Measurements from ENCODE around the gene FOXG1.

FOXG1 gene

DNA sequence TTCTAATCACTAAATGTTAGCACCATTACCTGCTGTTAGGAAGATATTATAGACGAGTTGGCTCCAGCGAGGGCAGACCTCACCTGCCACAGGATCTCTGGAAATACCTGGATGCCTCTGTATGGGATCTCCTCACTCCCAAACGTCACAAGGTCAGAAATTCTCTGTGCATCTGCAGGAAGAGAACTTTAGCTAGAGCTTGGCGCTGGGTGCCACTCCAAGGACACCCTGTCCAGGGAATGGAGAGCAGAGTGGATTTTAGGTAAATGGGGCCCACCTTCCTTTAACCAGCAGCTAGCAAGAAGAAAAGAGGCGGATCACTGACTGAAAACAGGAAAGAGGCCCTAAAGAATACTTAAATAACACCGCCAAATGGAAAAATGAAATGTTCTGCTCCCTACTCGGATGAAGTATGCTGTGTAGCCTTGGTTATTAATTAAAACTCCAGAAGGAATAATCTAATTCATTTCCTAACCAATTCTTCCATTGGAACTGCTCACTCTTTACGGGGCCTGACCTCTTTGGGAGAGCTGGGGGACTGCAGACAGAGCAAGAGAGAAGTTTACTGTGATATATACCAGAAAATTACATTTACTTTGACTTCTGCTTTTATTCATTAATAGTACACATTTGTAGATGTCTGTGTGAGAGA, 4.2 kb upstream of the FOXG1 start:
- no peak for DNase-seq

DNA sequence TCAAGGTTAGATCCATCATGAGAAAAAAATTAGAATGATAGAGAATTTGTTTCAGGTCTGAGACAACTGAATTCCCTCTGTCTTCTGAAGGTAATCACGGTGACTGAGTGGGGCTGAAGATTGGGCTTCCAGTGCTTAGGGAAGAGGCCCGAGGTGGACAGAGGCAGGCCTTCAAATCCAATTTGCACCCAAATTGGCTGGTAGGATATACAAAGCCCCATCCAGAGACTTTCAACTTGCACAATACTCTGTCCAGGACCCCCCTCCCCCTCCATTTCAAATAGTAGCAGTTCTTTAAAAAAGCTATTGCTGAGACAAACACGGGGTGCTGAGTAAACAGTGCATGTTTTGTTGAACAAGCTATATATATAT, 3.6 kb upstream of the FOXG1 start:
- DNase-seq = no peak

DNA sequence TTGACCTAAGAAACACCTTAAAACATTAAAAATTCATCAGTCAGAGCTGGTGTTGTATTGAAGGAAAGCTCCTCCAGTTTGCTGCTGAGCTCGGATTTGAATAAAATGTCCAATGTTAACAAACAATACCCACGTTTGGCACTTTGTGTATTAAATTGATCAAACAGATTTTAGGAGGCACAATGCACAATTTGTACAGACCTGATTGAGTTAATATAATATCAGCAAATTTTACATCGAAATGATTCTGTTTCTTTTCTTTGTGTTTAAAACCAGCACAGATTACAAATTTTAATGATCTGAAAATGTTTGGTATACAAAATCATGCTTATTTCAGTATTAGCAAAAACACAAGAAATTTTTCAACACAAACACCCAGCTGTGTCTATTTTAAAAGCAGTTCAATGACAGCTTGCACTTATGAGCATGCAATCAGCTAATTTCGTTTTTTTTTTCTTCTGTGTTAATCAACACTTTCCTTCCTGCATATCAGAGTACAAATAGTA, 2.8 kb upstream of the FOXG1 start:
- no peak for DNase-seq

DNA sequence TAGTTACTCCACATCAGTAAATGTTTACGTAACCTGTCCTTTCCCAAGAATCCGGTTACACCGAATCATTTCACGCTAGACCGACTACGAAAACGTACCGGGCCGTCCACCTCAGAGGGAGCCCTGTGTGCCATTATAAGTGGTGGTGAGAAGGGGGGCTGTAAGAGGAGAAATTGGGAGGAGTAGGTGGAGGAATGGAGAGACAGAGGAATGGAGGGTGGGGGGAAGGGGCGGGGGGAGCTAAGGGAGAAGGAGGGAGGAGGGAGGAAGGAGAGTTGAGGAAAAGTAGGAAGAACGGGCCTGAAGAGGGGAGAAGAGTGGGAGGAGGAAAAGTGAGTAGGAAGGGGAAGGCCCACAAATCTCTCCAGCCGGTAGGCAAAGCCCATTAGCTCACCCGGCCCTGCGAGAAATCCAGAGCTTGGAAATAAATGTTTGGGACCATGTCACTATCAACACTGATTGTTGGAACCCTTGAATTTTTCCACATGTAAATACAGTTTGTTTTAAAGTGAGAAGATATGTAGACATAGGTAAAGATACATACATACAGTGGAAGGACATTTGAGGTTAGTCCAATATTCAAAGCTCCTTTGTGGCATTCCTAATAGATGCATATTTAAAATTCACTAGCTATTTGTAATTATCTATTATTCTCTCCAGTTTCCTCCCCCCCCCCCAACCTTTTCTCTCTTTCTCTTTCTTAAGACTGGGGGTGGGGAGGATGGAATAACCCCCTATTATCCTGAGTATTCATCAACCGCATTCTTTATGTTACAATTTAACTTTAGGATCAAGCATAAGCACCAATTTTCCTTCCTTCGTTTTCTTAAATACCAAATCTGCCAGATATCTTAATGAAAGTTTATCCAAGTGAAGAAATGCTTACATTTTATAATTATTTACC, 2.1 kb upstream of the FOXG1 start:
- DNase-seq = no peak

DNA sequence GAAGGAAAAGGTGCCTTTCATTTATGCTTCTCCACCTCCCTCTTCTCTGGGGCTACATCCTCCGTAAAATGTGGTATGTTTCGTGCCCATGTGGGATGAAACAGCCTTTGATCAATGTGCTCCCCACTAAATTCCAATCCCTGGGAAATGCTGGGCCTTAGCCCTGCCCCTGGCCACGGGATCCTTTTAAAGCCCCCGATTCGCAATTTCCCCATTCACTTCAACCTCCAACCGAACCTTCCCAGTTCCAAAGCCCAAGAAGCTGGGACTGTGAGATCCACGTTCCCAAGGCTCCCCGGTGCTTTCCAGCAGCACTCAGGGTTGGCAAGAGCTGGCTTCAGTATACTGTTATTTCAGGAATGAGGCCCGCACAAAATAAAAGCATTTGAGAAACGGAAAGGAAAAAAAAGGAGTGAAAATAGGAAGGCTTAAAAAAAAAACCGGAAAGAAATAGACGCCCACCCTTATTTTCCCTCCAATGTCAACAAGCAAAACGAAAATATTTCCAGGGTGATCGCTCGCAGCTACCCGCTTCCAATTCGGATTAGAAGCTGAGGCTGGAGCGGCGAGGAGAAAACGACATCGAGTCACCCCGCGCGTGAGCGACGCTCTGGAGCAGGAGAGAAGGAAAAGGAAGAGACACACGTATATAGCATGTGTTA, 1.3 kb upstream of the FOXG1 start:
- no peak for DNase-seq

DNA sequence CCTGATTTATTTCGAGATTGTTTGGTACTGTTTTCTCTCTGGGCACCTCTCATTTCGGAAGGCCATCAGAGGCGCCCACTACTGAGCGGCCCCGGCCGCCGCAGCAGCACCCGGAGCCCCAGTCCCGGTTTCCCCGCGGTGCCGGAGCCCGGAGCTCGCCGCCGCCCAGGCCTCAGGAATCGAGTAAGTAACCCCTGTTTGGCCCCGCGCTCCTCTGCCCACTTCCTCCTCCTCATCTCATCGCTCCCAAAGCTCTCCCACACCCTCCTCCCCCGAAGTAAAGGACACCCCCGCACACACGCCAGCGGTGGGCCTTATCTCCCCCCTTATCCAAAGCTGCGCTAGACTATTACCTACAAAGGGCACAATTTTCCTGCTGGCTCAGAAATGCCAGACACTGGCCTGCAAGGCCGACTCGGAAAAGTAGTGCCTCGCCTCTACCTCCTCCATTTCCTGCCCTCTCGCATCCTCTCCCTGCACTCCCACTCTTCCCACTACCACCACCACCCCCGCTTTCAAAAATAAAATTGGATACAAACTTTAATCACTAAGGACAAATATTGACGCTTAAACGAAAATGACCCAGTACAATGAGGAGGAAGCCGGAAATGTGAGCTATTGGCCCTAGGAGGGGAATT, 637 bp upstream of the FOXG1 start:
- DNase-seq = no peak

DNA sequence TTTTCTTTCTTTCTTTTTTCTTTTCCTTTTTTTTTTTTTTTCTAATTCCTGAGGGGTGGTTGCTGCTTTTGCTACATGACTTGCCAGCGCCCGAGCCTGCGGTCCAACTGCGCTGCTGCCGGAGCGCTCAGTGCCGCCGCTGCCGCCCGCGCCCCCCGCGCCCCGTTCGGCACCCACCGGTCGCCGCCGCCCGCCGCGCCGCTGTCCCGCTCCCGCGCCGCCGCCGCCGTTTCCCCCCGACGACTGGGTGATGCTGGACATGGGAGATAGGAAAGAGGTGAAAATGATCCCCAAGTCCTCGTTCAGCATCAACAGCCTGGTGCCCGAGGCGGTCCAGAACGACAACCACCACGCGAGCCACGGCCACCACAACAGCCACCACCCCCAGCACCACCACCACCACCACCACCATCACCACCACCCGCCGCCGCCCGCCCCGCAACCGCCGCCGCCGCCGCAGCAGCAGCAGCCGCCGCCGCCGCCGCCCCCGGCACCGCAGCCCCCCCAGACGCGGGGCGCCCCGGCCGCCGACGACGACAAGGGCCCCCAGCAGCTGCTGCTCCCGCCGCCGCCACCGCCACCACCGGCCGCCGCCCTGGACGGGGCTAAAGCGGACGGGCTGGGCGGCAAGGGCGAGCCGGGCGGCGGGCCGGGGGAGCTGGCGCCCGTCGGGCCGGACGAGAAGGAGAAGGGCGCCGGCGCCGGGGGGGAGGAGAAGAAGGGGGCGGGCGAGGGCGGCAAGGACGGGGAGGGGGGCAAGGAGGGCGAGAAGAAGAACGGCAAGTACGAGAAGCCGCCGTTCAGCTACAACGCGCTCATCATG, 654 bp downstream of the FOXG1 start:
- DNase-seq = no peak

DNA sequence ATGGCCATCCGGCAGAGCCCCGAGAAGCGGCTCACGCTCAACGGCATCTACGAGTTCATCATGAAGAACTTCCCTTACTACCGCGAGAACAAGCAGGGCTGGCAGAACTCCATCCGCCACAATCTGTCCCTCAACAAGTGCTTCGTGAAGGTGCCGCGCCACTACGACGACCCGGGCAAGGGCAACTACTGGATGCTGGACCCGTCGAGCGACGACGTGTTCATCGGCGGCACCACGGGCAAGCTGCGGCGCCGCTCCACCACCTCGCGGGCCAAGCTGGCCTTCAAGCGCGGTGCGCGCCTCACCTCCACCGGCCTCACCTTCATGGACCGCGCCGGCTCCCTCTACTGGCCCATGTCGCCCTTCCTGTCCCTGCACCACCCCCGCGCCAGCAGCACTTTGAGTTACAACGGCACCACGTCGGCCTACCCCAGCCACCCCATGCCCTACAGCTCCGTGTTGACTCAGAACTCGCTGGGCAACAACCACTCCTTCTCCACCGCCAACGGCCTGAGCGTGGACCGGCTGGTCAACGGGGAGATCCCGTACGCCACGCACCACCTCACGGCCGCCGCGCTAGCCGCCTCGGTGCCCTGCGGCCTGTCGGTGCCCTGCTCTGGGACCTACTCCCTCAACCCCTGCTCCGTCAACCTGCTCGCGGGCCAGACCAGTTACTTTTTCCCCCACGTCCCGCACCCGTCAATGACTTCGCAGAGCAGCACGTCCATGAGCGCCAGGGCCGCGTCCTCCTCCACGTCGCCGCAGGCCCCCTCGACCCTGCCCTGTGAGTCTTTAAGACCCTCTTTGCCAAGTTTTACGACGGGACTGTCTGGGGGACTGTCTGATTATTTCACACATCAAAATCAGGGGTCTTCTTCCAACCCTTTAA, 1.5 kb downstream of the FOXG1 start:
- peak in 1 of 2 donors; percentile 10 for DNase-seq

DNA sequence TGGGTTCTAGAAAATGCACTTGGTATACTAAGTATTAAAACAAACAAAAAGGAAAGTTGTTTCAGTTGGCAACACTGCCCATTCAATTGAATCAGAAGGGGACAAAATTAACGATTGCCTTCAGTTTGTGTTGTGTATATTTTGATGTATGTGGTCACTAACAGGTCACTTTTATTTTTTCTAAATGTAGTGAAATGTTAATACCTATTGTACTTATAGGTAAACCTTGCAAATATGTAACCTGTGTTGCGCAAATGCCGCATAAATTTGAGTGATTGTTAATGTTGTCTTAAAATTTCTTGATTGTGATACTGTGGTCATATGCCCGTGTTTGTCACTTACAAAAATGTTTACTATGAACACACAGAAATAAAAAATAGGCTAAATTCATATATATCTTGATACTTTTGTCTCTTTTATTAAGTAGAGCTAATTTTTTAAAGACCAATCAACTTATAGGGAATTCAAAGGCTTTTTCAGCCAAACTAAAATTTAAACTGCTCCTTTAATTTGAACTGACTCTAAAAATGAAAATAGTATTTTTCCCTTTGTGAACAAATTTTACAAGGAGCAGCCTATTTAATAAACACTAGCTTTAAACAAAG, 2.8 kb downstream of the FOXG1 start:
- no peak for DNase-seq

DNA sequence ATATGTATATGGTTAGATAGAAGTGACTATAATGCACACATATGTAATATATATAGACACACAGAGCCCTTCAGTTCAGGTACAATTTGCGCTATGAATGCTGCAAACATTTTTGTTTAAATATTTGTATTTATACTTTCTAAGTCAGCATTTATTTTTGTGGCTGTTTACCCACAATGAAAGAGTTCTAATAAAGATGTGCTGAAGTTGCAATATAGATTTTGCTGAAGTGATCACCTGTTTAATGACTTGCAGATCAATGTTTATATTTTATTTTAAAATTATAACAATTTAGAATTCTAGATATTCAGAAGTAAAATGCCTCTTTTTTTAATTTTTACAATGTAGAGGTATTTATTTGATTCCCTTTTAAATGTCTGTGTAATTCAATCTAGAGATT, 3.5 kb downstream of the FOXG1 start:
- DNase-seq = no peak

DNA sequence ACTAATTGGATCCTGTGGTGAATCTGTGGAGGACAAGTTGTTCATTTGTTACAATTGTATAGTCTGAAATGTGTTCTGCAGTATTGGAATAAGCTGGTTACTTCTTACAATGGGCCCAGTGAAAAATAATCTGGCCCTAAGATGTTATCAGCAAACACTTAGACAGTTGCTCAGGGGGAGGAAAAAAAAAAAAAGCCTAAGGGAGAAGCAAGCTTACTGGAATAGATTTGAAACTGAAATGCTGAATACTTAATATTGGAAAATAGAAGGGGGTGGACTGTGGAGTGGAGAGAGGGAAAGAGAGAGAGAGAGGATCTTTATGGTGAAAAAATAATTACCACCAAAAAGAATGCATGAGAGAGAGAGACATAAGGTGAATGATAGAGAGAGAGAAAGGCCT, 4.0 kb downstream of the FOXG1 start:
- no peak for DNase-seq

DNA sequence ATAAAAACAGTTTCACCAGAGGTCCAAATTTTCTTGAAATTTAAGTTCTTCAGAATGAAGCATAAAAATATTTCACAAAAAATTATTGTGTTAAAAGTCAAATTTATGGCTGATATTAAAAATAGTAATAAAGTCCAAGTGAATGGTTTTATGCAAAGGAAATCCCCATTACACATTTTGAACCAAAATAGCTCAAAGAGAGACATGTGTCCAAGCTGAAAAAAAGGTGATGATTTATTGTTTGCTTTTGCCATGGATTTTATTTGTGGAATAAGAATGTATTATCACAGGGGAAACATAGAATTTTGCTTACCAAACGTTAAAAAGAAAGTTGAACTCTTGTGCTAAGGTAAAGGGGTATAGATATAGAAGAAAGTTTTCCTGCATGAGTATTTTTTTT, 4.6 kb downstream of the FOXG1 start:
- no peak for DNase-seq

DNA sequence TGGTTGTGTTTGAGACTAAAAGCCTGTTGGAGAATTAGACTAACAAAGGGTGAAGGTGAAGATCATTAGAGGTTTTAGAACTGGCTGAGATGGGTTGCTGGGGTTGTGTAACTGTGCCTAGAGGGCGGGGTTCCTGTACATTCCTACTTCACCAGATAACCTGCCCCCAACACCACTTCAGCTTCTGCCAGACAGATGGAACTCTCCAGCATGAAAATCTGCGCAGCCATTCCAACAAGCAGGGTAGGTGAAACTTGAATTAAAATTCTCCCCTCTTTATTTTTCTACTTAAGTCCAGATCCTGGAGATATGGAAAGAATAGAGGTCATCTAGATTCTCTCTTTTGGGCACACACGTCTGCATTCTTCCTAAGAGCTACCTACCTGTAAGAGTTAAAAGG, 6.0 kb downstream of the FOXG1 start:
- no peak for DNase-seq

DNA sequence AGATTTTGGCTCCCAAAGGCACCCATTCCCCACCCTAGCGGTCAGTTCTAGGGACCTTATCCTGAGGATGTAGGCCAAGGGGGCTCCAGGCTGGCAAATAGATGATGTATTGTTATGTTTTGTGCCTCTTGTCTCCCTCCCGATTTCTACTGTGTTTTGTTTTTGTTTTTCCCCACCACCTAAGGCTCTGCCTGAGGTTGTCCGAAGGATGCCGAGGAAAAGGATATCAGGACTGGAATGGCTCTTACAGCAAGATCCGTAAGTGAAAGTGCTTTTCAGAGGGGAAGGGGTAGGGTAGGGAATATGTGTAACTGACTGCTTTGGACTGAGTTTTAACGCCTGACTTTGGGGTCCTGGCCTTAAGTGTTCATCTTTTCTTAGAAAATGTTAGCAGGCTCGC, 6.6 kb downstream of the FOXG1 start:
- no peak for DNase-seq

DNA sequence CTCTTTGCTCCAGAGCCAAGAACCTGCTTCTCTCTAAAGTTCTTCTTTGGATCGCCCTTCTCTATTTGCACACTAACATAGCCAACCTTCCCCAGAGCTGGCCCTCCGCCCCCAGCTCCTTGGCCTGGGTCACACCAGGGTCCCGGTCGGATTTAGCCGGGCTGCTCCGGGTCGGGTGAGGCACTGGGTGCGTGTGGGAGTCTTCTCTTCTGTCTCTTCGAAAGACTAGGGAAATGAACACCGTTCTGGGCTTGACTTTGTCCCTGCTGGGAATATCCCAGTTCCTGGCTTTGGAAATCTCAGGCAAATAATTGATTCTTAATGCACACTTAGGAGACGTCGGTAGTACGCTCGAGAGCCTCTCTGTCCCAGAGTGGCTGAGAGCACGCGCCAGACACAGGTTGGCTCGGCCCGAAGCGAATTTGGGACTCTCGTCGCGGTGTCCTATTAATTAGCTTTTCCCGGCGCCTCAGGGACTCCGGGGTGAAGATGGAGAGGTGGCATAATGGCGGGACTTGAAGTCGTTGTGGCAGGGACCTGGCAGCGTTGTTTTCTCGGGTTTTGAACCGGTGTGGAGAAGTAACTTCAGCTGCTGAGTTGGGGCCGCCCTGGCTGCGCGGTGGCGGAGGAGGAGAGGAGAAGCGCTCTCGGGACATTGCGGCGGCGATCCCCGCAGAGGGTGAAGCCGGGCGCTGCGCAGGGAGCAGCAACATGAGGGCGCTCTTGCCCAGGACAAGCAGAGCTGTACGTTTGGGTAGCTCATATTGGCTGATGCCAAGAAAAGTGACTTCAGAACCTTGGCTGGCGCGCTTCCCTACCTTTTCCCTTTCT, 7.5 kb downstream of the FOXG1 start:
- no peak for DNase-seq

DNA sequence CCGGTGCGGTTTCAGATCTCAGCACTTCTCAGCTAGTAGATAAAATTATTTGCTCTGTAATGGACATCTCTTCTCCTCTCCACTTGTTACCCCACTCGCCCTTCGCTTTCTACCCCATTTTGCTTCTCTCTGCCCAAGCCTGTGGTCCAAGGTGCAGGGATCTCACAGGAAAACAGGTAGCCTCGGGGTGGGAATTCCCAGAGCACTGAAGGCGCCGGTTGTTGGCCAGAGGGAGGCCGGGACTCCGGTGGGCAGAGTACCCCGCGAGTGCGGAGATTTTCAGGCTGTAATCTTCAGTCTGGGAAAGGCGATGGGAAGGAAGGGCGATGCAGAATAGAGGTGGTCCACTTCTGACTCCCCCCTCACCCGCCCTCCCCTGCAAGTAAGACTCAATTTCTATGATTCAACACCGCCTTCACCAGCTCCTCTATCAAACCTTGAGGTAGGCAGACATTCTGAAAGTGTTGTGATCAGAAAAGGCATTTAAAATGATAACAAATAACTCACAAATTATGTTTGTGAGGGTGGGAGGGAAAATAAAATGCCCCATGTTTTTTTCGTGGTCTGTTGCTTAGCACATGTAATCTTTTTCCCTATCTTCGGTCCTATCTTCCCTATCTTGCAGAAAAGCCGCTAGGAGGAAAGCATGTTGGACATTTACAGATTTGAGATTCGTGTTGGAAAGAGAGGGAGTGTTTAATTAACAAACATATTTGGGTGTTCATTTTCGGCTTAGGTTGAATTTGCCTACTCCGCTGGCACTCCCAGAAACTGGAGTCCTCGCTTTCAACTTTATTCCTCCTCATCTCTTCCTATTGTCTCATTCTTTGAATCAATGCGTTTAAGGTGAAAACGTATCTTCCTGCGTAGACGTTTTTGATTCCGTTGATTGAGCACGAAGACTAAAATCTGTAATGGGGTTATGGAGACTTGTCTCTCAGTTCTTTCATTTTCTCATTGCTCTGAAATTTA, 8.5 kb downstream of the FOXG1 start:
- no peak for DNase-seq

DNA sequence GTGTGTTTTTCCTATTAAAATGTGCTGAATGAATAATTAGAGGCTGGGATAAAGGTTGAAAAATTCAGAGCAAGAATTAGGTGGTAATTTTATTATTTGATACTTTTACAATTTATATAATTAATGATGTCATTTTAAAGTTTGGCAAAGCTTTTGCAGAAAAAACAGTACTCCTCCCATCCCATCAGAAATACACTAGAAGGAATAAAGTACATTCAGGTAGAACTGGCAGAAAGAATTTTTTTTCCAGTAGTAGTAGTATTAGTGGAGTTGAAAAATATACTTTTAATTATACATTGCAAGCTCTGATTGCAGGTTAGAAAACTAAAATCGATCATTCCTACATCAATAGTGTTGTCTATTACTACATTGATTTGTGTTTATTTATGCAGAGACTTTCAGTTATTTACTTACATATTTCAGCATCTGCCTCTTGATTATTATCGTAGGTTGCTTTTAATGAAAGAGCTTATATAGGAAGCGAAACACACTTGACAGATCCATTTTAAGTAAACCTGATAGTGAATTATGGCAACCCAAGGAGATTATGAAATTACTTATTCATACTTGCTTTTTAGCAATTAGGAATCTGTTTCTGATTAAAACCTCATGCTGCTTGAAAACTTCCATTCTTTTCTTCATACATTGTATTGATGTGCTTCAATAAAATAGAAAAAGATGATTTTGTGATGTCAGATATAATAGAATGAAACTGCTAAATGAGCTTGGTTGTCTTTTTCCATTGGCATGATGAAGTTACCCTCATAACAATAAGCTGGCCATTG, 10.1 kb downstream of the FOXG1 start:
- DNase-seq = no peak
